Neuron (in vitro differentiated cells): ENCODE measurements around the gene METTL14.

Source experiments
- H2AFZ ChIP-seq: one replicate; pipeline ENCODE4 v1.6.1; 2013; ENCODE audit warnings: low read depth, mild to moderate bottlenecking, inconsistent platforms, low read length, moderate library complexity
- H3K27me3 ChIP-seq: one replicate; pipeline ENCODE4 v1.6.1; 2013; ENCODE audit warnings: low read length; ENCODE audit not compliant: insufficient read depth
- H3K36me3 ChIP-seq: one replicate; pipeline ENCODE4 v1.6.1; 2013; ENCODE audit warnings: low read length; ENCODE audit not compliant: insufficient read depth
- H3K4me1 ChIP-seq: one replicate; pipeline ENCODE4 v1.6.1; 2013; ENCODE audit warnings: low read length; ENCODE audit not compliant: insufficient read depth
- H3K4me3 ChIP-seq: 2 replicates; pipeline ENCODE4 v1.5.1; 2013; ENCODE audit warnings: mild to moderate bottlenecking, low read length, moderate library complexity
- H3K9me3 ChIP-seq: one replicate; pipeline ENCODE4 v1.6.1; 2013; ENCODE audit warnings: low read length

METTL14 gene

GRCh38 chr4:118740869-118741268 lies 55.7 kb downstream of the METTL14 start:
- Histone ChIP-seq H3K4me3 (no peak overlapping the region), H3K4me1 (peaks cover 9% of the 10 kb centered on the region), H3K27me3 (no peaks in the 10 kb centered on the region), H3K9me3 (no peaks in the 10 kb centered on the region), H2AFZ (no peak overlapping the region), H3K36me3 (peaks cover 3% of the 10 kb centered on the region)

GRCh38 chr4:118741301-118741855 lies 56.2 kb downstream of the METTL14 start:
- Histone ChIP-seq H2AFZ (no peak overlapping the region), H3K4me3 (no peak overlapping the region), H3K4me1 (peaks cover 11% of the 10 kb centered on the region), H3K27me3 (no peaks in the 10 kb centered on the region), H3K36me3 (peaks cover 3% of the 10 kb centered on the region), H3K9me3 (no peaks in the 10 kb centered on the region)

DNA sequence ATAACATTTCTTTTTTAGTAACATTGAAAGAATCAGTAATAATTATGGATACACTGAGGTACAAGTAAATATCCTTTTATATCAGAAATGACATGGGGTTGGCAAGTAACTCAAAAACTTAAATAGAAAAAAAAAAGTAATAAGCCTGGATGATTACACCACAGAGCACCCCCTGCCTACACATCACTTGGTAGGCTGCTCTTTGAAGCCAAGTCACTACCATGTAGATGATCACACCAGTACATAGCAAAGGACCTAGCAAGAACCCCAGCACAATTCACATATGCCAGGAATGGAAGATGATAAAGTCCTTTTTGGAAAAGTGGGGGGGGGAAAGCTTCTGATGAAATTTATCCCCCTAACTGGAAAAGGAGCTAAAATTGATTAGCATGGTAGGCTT lies 56.9 kb downstream of the METTL14 start:
- Histone ChIP-seq H2AFZ (no peak overlapping the region), H3K27me3 (no peaks in the 10 kb centered on the region), H3K9me3 (no peaks in the 10 kb centered on the region), H3K4me3 (no peak overlapping the region), H3K4me1 (peaks cover 16% of the 10 kb centered on the region), H3K36me3 (peaks cover 2% of the 10 kb centered on the region)

- peaks cover 16% of the 10 kb centered on the region for H3K4me1 ChIP-seq
- no peak overlapping the region for H2AFZ ChIP-seq
- no peaks in the 10 kb centered on the region for H3K36me3 ChIP-seq
- no peak overlapping the region for H3K4me3 ChIP-seq
- no peaks in the 10 kb centered on the region for H3K9me3 ChIP-seq
- H3K27me3 ChIP-seq = no peaks in the 10 kb centered on the region
Observed at GRCh38 chr4:118743867-118744266, 58.7 kb downstream of the METTL14 start.

DNA sequence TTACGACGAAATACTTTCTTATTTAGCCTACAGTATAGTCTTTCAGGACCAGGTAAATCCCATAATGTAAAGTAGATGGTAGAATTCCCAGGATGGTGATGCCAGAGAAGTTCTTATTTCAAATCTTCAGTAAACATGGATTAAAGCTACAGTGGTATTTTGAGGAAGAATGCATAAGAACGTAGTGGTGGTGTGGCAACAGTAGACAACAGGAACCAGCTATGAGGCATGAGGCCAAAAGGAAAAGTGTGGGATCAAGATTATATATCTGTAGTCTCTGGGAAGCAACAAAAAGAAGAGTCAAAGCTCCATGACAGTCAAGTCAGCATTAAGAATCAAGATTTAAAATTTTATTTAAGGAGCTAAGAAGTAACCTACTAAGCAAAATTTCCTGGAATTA lies 60.2 kb downstream of the METTL14 start:
- Histone ChIP-seq H3K9me3 (no peaks in the 10 kb centered on the region), H3K4me1 (peaks cover 14% of the 10 kb centered on the region), H2AFZ (no peak overlapping the region), H3K36me3 (no peaks in the 10 kb centered on the region), H3K27me3 (no peaks in the 10 kb centered on the region), H3K4me3 (no peak overlapping the region)

- Histone ChIP-seq H3K9me3 (no peaks in the 10 kb centered on the region), H3K36me3 (no peaks in the 10 kb centered on the region), H3K4me3 (no peak overlapping the region), H3K27me3 (no peaks in the 10 kb centered on the region), H3K4me1 (peaks cover 10% of the 10 kb centered on the region), H2AFZ (no peak overlapping the region)
Observed at GRCh38 chr4:118746251-118746919, 61.2 kb downstream of the METTL14 start.

DNA sequence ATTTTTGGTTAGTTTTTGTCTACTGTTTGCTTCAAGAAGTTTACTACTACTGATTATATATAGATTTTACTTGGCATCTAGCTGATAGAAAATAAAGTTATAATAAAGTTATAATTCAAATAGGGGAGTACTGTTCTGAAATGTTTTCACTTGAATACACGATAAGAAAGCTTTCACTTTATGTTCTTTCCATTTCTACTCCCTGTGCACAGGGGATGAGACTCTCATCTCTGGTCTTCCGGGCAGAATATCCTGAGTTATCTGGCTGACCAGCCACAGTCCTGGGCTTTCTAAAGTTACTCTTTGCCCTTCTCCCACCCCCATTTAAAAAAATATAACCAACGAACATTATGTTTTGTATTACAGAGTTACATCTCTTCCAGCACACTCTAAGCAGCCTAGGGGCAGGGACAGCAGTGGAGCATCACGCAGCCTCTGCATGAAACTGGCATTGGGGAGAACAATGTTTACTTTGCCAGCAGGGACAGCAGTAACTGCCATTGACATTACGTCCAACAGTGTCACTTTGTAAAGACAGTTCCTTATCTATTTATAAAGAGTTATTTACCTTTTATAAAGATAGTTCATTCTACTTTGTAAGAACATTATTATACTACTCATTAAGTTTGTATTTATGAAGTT lies 64.3 kb downstream of the METTL14 start:
- Histone ChIP-seq H3K27me3 (no peaks in the 10 kb centered on the region), H3K9me3 (no peaks in the 10 kb centered on the region), H3K36me3 (no peaks in the 10 kb centered on the region), H3K4me1 (peaks cover 7% of the 10 kb centered on the region), H3K4me3 (no peak overlapping the region), H2AFZ (no peak overlapping the region)

GRCh38 chr4:118751629-118752323 lies 66.6 kb downstream of the METTL14 start:
- no peak overlapping the region for H2AFZ ChIP-seq
- H3K36me3 ChIP-seq = no peaks in the 10 kb centered on the region
- no peaks in the 10 kb centered on the region for H3K27me3 ChIP-seq
- H3K4me3 ChIP-seq = no peak overlapping the region
- peaks cover 2% of the 10 kb centered on the region for H3K4me1 ChIP-seq
- H3K9me3 ChIP-seq = no peaks in the 10 kb centered on the region

- Histone ChIP-seq H3K27me3 (no peaks in the 10 kb centered on the region), H3K4me1 (no peaks in the 10 kb centered on the region), H3K36me3 (no peaks in the 10 kb centered on the region), H3K9me3 (no peaks in the 10 kb centered on the region), H3K4me3 (no peak overlapping the region), H2AFZ (no peak overlapping the region)
Observed at GRCh38 chr4:118752551-118752950, 67.4 kb downstream of the METTL14 start.

GRCh38 chr4:118753096-118753495 lies 67.9 kb downstream of the METTL14 start:
- H3K4me3 ChIP-seq = no peak overlapping the region
- H3K27me3 ChIP-seq = no peaks in the 10 kb centered on the region
- no peaks in the 10 kb centered on the region for H3K36me3 ChIP-seq
- no peaks in the 10 kb centered on the region for H3K4me1 ChIP-seq
- H2AFZ ChIP-seq = no peak overlapping the region
- H3K9me3 ChIP-seq = no peaks in the 10 kb centered on the region

DNA sequence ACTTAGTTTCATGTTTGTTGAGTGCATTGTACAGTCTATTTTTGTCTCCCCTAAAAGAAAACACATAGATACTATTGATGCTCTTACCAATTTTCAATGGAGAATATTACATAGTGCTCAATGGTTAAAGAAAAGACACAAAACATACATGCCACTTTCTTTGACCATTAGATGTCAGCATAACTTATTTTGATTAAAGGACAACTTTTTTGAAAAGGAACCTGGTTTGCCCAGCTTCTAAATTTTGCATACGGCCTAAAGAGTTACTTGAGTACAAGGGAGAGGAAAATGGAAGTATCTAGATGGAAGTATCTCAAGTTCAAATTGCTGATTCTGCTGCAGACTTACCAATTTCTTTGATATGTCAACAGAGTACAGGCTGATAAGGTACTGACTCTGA lies 68.5 kb downstream of the METTL14 start:
- H3K4me1 ChIP-seq = no peaks in the 10 kb centered on the region
- H3K27me3 ChIP-seq = no peaks in the 10 kb centered on the region
- no peaks in the 10 kb centered on the region for H3K9me3 ChIP-seq
- H2AFZ ChIP-seq = no peak overlapping the region
- H3K4me3 ChIP-seq = no peak overlapping the region
- H3K36me3 ChIP-seq = no peaks in the 10 kb centered on the region

DNA sequence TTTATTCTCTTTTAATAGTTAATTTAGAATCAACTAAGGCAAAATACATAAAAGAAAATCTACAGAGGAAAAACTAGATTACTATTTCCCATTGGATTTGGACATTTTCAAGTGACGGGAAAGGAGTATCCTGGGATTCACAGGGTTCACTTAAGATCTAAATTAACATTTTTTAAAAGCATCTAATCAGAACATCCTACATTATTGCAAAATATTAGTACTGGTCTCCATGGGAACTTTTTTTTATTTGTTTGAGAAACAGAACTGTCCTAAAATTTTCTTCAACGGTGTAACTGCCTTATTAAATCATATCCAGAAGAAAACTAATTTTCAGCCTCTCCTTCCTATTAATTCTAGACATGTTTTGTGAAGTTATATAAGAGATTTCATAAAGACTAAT lies 69.7 kb downstream of the METTL14 start:
- no peaks in the 10 kb centered on the region for H3K27me3 ChIP-seq

GRCh38 chr4:118755438-118756226 lies 70.4 kb downstream of the METTL14 start:
- Histone ChIP-seq H3K4me1 (no peaks in the 10 kb centered on the region), H2AFZ (no peak overlapping the region), H3K27me3 (no peaks in the 10 kb centered on the region), H3K36me3 (no peaks in the 10 kb centered on the region), H3K9me3 (no peaks in the 10 kb centered on the region), H3K4me3 (no peak overlapping the region)

More for the DNA sequence above, 69.7 kb downstream of the METTL14 start:
- H3K4me3 ChIP-seq = no peak overlapping the region
- H3K36me3 ChIP-seq = no peaks in the 10 kb centered on the region
- H2AFZ ChIP-seq = no peak overlapping the region
- H3K4me1 ChIP-seq = no peaks in the 10 kb centered on the region
- H3K9me3 ChIP-seq = no peaks in the 10 kb centered on the region
